Lung (tissue), 12 donors: ENCODE results near the gene PUSL1. TPM values are rescaled to one million over a fixed set of nuclear protein-coding genes. Genes with fewer than 3 reads are reported as not detected.
A peak's percentile ranks its signal among the peaks of the same experiment; 100 is the strongest.

Experiments
- ATAC-seq: fragments of 200-7000 bp; cut with Tn5 transposase; one replicate; pipeline ENCODE4 v1.9.1; 2020; ENCODE audit warnings: moderate number of reproducible peaks; ENCODE audit not compliant: insufficient read depth, low FRiP score
- DNase-seq, 3 donors: peaks; one replicate each; pipeline ENCODE4 v3.0.0-alpha.2; 2013 to 2017
- H3K27ac ChIP-seq, 2 donors: one replicate each; pipeline ENCODE4 v1.5.1; 2013; ENCODE audit warnings: mild to moderate bottlenecking in 2 of 2, moderate library complexity in 2 of 2, control low read depth in 1 of 2, inconsistent platforms in 1 of 2, low read depth in 1 of 2, low read length in 1 of 2
- H3K27me3 ChIP-seq, 3 donors: one replicate each; pipeline ENCODE4 v1.5.1; 2013; ENCODE audit warnings: low read length in 2 of 3; ENCODE audit not compliant: control insufficient read depth in 3 of 3, insufficient read depth in 3 of 3
- H3K36me3 ChIP-seq, 4 donors: one replicate each; pipeline ENCODE4 v1.5.1; 2013; ENCODE audit warnings: low read length in 4 of 4, mild to moderate bottlenecking in 1 of 4, moderate library complexity in 1 of 4; ENCODE audit not compliant: control insufficient read depth in 4 of 4, insufficient read depth in 4 of 4
- H3K4me1 ChIP-seq, 5 donors: one replicate each; pipeline ENCODE4 v1.5.1; 2013; ENCODE audit warnings: low read length in 5 of 5, mild to moderate bottlenecking in 2 of 5, moderate library complexity in 1 of 5; ENCODE audit not compliant: control insufficient read depth in 5 of 5, insufficient read depth in 5 of 5
- H3K4me3 ChIP-seq: one replicate; pipeline ENCODE4 v1.5.1; 2013; ENCODE audit warnings: mild to moderate bottlenecking, control low read depth, moderate library complexity
- H3K9ac ChIP-seq, 2 donors: one replicate each; pipeline ENCODE4 v1.5.1; 2013; ENCODE audit warnings: low read length in 2 of 2, control low read depth in 1 of 2; ENCODE audit not compliant: insufficient read depth in 1 of 2
- H3K9me3 ChIP-seq, 4 donors: one replicate each; pipeline ENCODE4 v1.5.1; 2013; ENCODE audit warnings: low read length in 3 of 4, mild to moderate bottlenecking in 1 of 4, moderate library complexity in 1 of 4; ENCODE audit not compliant: control insufficient read depth in 4 of 4, insufficient read depth in 3 of 4
- WGBS, 2 donors: extraction: QIAGEN DNeasy Blood & Tissue Kit; methylation state at CpG; one replicate each; pipeline ENCODE4 v1.1.7; 2013; 5-methylcytosine and 5-hydroxymethylcytosine counted together
- polyA plus RNA-seq, 2 donors: library from polyadenylated mRNA; stranded (reverse); fragments of 200-250 nt; gene quantifications; one replicate each; pipeline ENCODE4 v1.2.1, GENCODE V29; 2013
- total RNA-seq, 2 donors: library from RNA; depleted of rRNA in 1 of 2; stranded (reverse); fragments of >200 nt in 1 of 2; gene quantifications; one replicate each; pipeline ENCODE4 v1.2.1, GENCODE V29; 2014 to 2021
- TF ChIP-seq, protein P1 (sequence below): IDR thresholded peaks from 2 replicates; pipeline ENCODE4 v1.5.1; 2012; ENCODE audit warnings: mild to moderate bottlenecking; ENCODE audit errors: control extremely low read depth, extremely low read depth
- donor health status: control.
- donor health status: control.
- donor health status: Bipolar disorder and iron deficiency.
- donor health status: healthy.
- donor health status: DM: yes; HTN: yes; CAD: no.

The PUSL1 gene
- total and polyA plus RNA-seq, 4 donors: 11.3 to 23.7 (median 18.6) TPM

DNA sequence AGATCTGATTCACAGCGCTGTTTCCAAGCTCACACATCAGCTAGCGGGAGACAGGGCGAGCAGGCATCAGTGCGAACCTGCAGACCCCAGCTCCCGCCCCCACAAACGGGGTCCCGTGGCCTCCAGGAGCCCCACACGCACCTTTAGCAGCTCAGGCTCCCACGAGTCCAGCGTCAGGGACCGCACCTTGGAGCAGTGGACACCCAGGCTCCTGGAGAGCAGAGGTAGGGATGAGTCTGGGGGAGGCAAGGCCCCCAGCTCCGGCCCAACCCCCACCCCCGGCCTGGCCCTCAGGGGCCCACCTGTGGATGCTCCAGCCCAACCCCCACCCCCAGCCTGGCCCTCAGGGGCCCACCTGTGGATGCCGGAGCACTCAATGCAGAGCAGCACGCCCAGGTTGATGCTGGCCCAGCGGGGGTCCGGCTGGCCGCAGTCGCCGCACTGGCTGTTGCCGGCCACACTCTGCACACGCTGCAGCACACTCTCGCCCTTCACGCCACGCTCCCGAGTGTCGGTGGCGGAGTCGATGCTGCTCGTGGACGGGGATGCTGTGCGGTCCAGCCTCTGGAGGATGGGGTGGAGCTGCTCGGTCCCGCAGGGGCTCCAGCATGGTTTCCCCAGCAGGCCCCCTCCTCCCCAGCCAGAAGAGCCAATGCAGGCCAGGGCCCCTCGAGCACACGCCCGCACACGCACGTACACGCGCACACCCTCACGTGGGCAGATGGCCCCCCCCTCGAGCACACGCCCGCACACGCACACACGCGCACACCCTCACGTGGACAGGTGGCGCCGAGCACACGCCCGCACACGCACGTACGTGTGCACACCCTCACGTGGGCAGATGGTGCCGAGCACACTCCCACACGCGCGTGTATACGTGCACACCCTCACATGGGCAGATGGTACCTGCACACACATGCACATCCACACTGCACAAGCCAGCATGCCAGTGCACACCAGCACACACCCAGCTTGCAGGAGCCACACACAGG, 12.0 kb upstream of the PUSL1 start:
- DNase-seq (no peak), ATAC-seq (no peak)
- peaks cover 0 to 3% (median 0%) of the 10 kb centered on the region in 5 donors for H3K4me1 ChIP-seq
- TF ChIP-seq, protein P1, sequence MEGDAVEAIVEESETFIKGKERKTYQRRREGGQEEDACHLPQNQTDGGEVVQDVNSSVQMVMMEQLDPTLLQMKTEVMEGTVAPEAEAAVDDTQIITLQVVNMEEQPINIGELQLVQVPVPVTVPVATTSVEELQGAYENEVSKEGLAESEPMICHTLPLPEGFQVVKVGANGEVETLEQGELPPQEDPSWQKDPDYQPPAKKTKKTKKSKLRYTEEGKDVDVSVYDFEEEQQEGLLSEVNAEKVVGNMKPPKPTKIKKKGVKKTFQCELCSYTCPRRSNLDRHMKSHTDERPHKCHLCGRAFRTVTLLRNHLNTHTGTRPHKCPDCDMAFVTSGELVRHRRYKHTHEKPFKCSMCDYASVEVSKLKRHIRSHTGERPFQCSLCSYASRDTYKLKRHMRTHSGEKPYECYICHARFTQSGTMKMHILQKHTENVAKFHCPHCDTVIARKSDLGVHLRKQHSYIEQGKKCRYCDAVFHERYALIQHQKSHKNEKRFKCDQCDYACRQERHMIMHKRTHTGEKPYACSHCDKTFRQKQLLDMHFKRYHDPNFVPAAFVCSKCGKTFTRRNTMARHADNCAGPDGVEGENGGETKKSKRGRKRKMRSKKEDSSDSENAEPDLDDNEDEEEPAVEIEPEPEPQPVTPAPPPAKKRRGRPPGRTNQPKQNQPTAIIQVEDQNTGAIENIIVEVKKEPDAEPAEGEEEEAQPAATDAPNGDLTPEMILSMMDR: no peak
- no peaks in the 10 kb centered on the region for H3K27me3 ChIP-seq
- H3K27ac ChIP-seq: no peak overlapping the region
- H3K9ac ChIP-seq: no peak overlapping the region
- H3K4me3 ChIP-seq: no peak overlapping the region
- H3K36me3 ChIP-seq: peaks cover 0 to 27% (median 4%) of the 10 kb centered on the region in 4 donors
- 94 to 96% methylated on average over 62 of the region's 62 CpGs for WGBS, 2 donors
- no peaks in the 10 kb centered on the region for H3K9me3 ChIP-seq

DNA sequence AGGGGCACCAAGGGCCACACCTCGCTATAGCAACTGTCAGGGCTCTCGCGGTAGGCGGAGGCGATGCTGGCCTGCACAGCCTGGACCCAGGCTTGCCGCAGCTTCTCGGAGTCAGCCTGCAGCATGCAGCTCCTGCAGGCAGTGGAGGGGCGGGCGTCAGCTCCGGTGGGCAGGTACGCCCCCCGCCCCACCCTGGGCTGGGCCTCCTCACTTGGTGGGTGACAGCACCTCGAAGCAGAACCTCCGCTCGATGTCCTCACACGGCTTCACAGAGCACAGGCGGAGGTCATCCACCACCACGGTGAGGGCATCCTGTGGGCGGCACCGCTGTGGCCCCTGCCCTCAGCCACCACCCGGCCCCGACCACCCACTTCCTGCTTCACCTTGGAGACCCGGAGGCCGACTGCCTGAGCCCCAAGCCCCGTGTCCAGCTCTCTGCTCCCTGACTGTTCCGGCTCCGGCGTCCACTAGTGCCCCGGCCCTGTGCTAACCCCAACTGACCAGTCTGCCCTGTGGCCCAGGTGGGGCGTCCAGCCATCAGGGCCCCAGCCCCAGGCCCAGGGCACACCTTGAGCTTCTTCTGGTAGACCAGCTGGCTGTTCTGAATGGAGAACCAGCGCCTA, 10.5 kb upstream of the PUSL1 start:
- Histone ChIP-seq H3K4me1 (peaks cover 0 to 3% (median 0%) of the 10 kb centered on the region in 5 donors), H3K27me3 (no peaks in the 10 kb centered on the region), H3K36me3 (peaks cover 0 to 27% (median 4%) of the 10 kb centered on the region in 4 donors), H3K9ac (no peak overlapping the region), H3K4me3 (no peak overlapping the region), H3K9me3 (no peaks in the 10 kb centered on the region), H3K27ac (no peak overlapping the region)
- WGBS, 2 donors: 92 to 95% methylated on average over 31 of the region's 31 CpGs
- ATAC-seq (no peak), DNase-seq (no peak)
- TF ChIP-seq, protein P1: no peak

DNA sequence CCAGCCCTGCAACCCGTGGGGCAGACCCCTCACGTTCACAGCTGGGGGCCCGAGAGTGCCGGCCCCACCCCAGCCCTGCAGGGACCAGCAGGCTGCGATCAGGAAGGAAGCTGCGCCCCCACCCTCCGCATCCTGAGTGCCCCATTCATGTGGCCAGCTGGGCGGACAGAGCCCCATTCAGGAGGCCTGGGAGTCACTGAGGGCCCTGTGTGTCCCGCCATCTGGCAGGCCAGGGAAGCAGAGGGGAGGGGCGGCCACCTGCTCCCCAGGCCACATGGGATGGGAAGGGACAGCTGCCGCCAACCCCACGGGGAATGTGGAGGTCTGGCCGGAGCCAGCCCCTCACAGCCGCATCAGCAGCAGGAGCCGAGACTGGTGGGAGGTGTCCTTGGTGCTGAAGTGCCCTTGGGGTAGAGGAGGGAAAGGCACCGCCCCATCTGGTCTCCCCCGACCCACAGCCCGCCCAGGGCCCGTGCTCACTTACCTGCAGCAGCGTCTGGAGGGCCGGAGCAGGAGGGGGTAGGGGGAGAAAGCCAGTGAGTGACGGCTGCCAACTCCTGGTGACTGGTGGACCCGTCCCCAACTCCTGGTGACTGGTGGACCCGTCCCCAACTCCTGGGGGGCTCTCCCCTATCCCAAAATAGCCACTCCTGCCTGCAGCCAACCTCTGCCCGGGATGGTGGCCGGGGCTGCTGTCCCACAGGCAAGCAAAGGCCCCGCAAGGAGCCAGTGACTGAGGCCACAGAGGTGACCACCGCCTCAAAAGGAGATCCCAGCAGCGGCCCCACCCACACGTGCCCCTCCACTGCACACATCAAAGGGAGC, 9.3 kb upstream of the PUSL1 start:
- DNase-seq (peak in 2 of 3 donors; percentile 43 to 44), ATAC-seq (no peak)
- Histone ChIP-seq H3K9me3 (no peaks in the 10 kb centered on the region), H3K4me3 (no peak overlapping the region), H3K36me3 (peaks cover 0 to 24% (median 4%) of the 10 kb centered on the region in 4 donors), H3K9ac (no peak overlapping the region), H3K27me3 (no peaks in the 10 kb centered on the region), H3K4me1 (peaks cover 0 to 3% (median 0%) of the 10 kb centered on the region in 5 donors), H3K27ac (no peak overlapping the region)
- 69 to 71% methylated on average over 29 to 30 of the region's 30 CpGs for WGBS, 2 donors
- TF ChIP-seq, protein P1: no peak
